Stimulated activated CD4-positive, alpha-beta T cell treated with anti-CD3 and anti-CD28 coated beads, Interleukin-1b, Interleukin-23, amount 100 ng/mL, for 4 hours (primary cell): ENCODE measurements around the gene AKAP9.
"Not testable (repeated sequence)": the region's sequence is repeated elsewhere in the genome, so short reads cannot be mapped to it uniquely, and the experiment has no call there.

Source experiments
- DNase-seq, 2 donors: peaks; one replicate each; pipeline ENCODE4 v3.0.0-alpha.2; 2020; ENCODE audit warnings: low read depth in 2 of 2

Gene AKAP9

GRCh38 chr7:91945476-91945875 is 4.8 kb downstream of the AKAP9 start:
- DNase-seq, result no peak

- DNase-seq, result no peak
These were observed 5.9 kb downstream of the AKAP9 start for GRCh38 chr7:91946549-91946948.

GRCh38 chr7:91947948-91948347 is 7.3 kb downstream of the AKAP9 start:
- DNase-seq, result no peak

GRCh38 chr7:91949221-91950009 is 8.8 kb downstream of the AKAP9 start:
- no peak for DNase-seq

- DNase-seq, result no peak
These were observed 13.0 kb downstream of the AKAP9 start for GRCh38 chr7:91953618-91954017.

GRCh38 chr7:91956464-91956863 is 15.8 kb downstream of the AKAP9 start:
- not testable (repeated sequence) for DNase-seq

- no peak for DNase-seq
These were observed 16.6 kb downstream of the AKAP9 start for GRCh38 chr7:91957232-91957631.

GRCh38 chr7:91957823-91958222 is 17.2 kb downstream of the AKAP9 start:
- no peak for DNase-seq

GRCh38 chr7:91959023-91959422 is 18.4 kb downstream of the AKAP9 start:
- DNase-seq, result no peak

- DNase-seq, result no peak
These were observed 21.2 kb downstream of the AKAP9 start for GRCh38 chr7:91961816-91962215.

- no peak for DNase-seq
These were observed 21.8 kb downstream of the AKAP9 start for GRCh38 chr7:91962419-91962818.

GRCh38 chr7:91967513-91967912 is 26.9 kb downstream of the AKAP9 start:
- DNase-seq, result not testable (repeated sequence)

GRCh38 chr7:91973639-91974038 is 33.0 kb downstream of the AKAP9 start:
- DNase-seq, result no peak

- no peak for DNase-seq
These were observed 33.4 kb downstream of the AKAP9 start for GRCh38 chr7:91974066-91974465.

GRCh38 chr7:91976743-91977142 is 36.1 kb downstream of the AKAP9 start:
- no peak for DNase-seq

- DNase-seq, result no peak
These were observed 38.9 kb downstream of the AKAP9 start for GRCh38 chr7:91979590-91979989.

GRCh38 chr7:91982352-91982751 is 41.7 kb downstream of the AKAP9 start:
- DNase-seq, result not testable (repeated sequence)

GRCh38 chr7:91988213-91988612 is 47.6 kb downstream of the AKAP9 start:
- DNase-seq, result no peak

GRCh38 chr7:91993976-91994375 is 53.3 kb downstream of the AKAP9 start:
- no peak for DNase-seq

- no peak for DNase-seq
These were observed 54.9 kb downstream of the AKAP9 start for GRCh38 chr7:91995391-91996105.

GRCh38 chr7:91999631-92000565 is 59.2 kb downstream of the AKAP9 start:
- DNase-seq, result no peak

- no peak for DNase-seq
These were observed 62.1 kb downstream of the AKAP9 start for GRCh38 chr7:92002720-92003119.
